GM21528 (cell line): ENCODE results near the gene TRAF1.

ENCODE experiments used
- ATAC-seq: cut with Tn5 transposase; IDR thresholded peaks from one replicate; pipeline ENCODE4 v1.9.1; 2021; ENCODE audit warnings: mild to moderate bottlenecking, moderate library complexity; ENCODE audit not compliant: unreplicated experiment, low FRiP score

TRAF1 gene

DNA sequence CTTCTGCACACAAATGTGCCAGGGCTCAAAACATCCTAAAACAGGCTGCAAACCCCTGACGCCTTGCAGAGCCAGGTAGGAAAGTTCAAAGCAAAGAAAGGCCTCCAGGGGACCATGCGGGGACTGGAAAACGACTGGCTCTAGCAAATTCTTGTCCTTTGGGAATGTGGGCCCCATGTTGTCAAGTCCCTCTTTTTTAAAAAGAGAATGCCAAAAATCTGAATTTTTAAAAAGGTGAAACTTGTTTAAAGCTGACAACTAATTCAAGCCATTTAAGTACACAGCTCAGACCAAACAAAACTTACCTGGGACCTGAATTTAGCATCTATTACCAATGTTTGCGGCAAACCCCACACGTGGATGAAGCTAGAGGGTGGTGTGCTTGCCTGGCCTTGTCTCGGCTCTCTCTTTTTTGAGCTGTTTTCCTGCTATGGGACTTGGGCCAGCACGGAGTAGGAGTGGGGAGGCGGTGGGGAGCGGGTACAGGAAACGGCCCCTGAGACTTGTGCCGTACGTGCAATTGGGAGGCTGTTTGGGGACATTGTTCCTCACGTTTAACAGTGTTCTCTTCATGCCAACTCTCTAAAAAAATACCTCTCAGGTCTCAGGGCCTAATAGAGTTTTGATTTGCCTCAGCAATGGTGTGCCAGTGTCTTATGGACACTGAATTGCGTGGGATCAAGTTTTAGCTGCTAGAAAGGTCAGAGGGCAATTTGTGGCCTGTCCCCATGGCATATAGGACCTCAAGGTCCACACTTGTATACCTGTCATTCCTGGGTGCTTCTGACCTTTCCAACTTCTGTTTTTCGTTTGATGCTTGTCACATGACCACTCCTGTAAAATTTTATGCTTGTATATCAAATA lies 34.5 kb downstream of the TRAF1 start:
- ATAC-seq, result peak; percentile 31

GRCh38 chr9:120891245-120891883 lies 35.2 kb downstream of the TRAF1 start:
- no peak for ATAC-seq

GRCh38 chr9:120890320-120891244 lies 36.0 kb downstream of the TRAF1 start:
- ATAC-seq, result no peak

GRCh38 chr9:120889606-120890271 lies 36.9 kb downstream of the TRAF1 start:
- no peak for ATAC-seq

GRCh38 chr9:120888626-120889025 lies 38.0 kb downstream of the TRAF1 start:
- no peak for ATAC-seq

DNA sequence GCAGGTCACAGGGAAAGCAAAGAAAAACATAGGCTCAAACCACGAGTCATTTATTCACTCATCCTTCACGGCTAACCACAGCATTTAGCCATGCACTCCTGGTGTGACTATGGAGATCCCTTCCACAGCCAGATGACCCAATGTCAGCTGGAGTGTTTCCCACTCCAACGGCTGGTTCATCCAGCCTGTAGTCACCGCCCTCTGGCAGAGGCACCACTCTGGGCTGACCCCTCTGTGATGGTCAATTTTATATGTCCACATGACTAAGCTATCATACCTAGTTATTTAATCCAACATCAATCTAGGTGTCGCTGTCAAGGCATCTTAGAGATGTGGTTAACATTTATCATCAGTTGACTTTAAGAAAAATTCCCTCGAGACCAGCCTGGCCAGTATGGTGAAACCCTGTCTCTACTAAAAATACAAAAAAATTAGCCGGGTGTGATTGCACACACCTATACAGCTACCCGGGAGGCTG lies 40.1 kb downstream of the TRAF1 start:
- no peak for ATAC-seq

GRCh38 chr9:120885958-120886357 lies 40.6 kb downstream of the TRAF1 start:
- no peak for ATAC-seq

DNA sequence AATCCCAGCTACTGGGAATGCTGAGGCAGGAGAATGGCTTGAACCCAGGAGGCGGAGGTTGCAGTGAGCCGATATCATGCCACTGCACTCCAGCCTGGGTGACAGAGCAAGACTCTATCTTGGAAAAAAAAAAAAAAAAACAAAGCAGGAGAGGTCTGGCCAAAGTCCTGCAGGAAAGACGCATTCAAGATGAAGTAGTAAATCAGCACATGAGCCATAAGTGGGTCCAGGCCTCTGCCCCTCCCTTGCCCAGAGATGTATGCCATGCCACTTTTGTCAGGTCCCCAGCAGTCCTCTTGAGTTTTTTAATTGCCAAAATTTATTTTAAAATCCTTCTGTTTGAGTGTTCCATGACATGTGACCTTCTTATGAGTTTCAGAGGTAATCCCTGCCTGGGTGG lies 41.1 kb downstream of the TRAF1 start:
- no peak for ATAC-seq

DNA sequence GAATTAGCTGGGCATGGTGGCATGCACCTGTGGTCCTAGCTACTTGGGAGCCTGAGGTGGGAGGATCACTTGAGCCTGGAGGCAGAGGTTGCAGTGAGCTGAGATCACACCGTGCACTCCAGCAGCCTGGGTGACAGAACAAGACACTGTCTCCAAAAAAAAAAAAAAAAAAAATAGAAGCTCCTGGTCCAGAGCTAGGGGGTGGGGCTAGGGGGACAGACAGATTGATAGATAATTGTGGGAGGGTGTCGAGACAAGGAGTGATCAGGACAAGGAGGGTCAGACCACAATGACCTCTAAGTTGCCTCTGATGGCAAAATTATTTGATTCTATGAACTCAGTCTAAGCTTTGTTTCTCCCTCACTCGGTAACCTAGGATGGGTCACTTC lies 43.0 kb downstream of the TRAF1 start:
- ATAC-seq, result no peak

DNA sequence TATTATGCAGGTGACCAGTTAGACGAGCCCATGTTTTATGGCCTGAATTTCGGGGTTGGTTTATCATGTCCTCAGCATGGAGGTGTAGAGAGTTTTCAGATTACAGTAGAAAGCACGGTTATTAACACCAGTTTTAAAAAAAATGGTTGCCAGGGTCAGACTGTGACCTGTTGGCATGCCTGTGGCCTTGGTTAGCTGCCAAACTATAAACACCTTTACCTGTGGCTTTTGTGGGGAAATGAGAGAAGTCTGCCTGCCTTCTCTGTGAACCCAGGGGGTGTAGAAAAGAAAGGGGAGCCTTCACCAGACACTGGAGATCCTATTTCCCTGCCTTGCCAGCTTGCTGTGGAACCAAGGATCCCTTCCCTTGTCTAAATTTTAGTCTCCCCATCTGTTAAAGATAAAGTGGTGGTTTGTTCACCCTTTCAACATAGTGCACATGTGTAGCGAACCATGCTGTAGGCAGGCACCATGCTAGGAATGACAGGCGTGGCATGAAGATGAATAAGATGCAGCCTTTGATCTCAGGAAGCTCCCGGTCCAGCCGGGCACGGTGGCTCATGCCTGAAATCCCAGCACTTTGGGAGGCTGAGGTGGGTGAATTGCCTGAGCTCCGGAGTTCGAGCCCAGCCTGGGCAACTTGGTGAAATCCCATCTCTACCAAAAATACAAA lies 43.5 kb downstream of the TRAF1 start:
- no peak for ATAC-seq

GRCh38 chr9:120879446-120879845 lies 47.1 kb downstream of the TRAF1 start:
- no peak for ATAC-seq

- ATAC-seq, result no peak
Observed at GRCh38 chr9:120878188-120879130, 48.1 kb downstream of the TRAF1 start.

- peak; percentile 47 for ATAC-seq
Observed at GRCh38 chr9:120877276-120878034, 49.1 kb downstream of the TRAF1 start.

DNA sequence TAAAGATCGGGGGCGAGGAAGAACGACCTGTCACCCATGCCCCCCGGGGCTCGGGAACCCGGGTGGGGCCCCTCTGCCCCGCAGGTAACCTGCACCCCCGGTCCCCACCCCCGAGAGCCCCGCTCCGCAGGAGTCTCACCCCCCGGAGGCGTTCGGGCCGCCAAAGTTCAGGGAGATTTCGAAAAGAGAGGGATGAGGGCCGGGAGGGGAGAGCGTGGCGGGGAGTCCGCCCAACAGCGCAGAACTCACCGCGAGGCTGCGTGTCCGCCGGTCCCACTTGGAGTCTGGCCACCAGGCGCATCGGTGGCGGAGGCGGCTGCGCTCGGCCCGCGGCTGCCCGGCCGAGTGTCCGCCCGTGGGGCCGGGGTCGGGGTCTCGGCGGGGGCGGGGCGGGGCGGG lies 49.8 kb downstream of the TRAF1 start, which contains the start of gene PHF19:
Gene PHF19 (minus strand): TSS at position 347 of the 399 bp plus-strand sequence. CDS start 2,447 bp downstream, outside the sequence.
- ATAC-seq, result peak; percentile 13

- peak; percentile 58 for ATAC-seq
Observed at GRCh38 chr9:120875954-120876841, 50.4 kb downstream of the TRAF1 start.

- no peak for ATAC-seq
Observed at GRCh38 chr9:120875643-120875953, 51.0 kb downstream of the TRAF1 start.

- ATAC-seq, result no peak
Observed at GRCh38 chr9:120875195-120875565, 51.4 kb downstream of the TRAF1 start.
